ENCODE measurements around the gene TRHDE.

TRHDE gene

GRCh38 chr12:72267974-72268373 is 4.2 kb upstream of the TRHDE start:
- H3K27ac ChIP-seq, result no peak overlapping the region

GRCh38 chr12:72268386-72268785 is 3.8 kb upstream of the TRHDE start:
- DNase-seq (ENCODE audit: low spot score), result no peak
- ChIA-PET POLR2A (ENCODE audit: low non-redundant PET) (no interaction called here), CTCF (no interaction called here)
- TF ChIP-seq CTCF (conservative IDR thresholded peaks at IDR 0.05; ENCODE audit: low read depth), result no peak
- H3K27ac ChIP-seq, result no peak overlapping the region

More at GRCh38 chr12:72267974-72268373, 4.2 kb upstream of the TRHDE start:
- no peak for TF ChIP-seq CTCF (conservative IDR thresholded peaks at IDR 0.05; ENCODE audit: low read depth)
- no peak for DNase-seq (ENCODE audit: low spot score)
- ChIA-PET POLR2A (ENCODE audit: low non-redundant PET) (no interaction called here), CTCF (interaction anchor here (0.6 kb wide), 1 partner anchor 17 kb away, joined by 3 read pairs; no protein-coding TSS in a partner anchor)

- DNase-seq (ENCODE audit: low spot score), result no peak
- CTCF ChIA-PET, result no interaction called here
- POLR2A ChIA-PET (ENCODE audit: low non-redundant PET), result no interaction called here
- H3K27ac ChIP-seq, result no peak overlapping the region
- TF ChIP-seq CTCF (conservative IDR thresholded peaks at IDR 0.05; ENCODE audit: low read depth), result no peak
These were observed 2.7 kb upstream of the TRHDE start for GRCh38 chr12:72269491-72269890.

GRCh38 chr12:72270246-72270645 is 1.9 kb upstream of the TRHDE start:
- TF ChIP-seq CTCF (conservative IDR thresholded peaks at IDR 0.05; ENCODE audit: low read depth), result no peak
- ChIA-PET CTCF (no interaction called here), POLR2A (ENCODE audit: low non-redundant PET) (no interaction called here)
- H3K27ac ChIP-seq, result no peak overlapping the region
- no peak for DNase-seq (ENCODE audit: low spot score)

GRCh38 chr12:72270961-72271360 is 1.2 kb upstream of the TRHDE start:
- POLR2A ChIA-PET (ENCODE audit: low non-redundant PET), result no interaction called here
- TF ChIP-seq CTCF (conservative IDR thresholded peaks at IDR 0.05; ENCODE audit: low read depth), result no peak
- no peak for DNase-seq (ENCODE audit: low spot score)
- CTCF ChIA-PET, result no interaction called here
- no peak overlapping the region for H3K27ac ChIP-seq

GRCh38 chr12:72271451-72272090 is 599 bp upstream of the TRHDE start:
- ChIA-PET POLR2A (ENCODE audit: low non-redundant PET) (no interaction called here), CTCF (interaction anchor here (0.6 kb wide), 1 partner anchor 1465 kb away, joined by 3 read pairs; no protein-coding TSS in a partner anchor)
- H3K27ac ChIP-seq, result no peak overlapping the region
- DNase-seq (ENCODE audit: low spot score), result peak; percentile 7
- TF ChIP-seq CTCF (conservative IDR thresholded peaks at IDR 0.05; ENCODE audit: low read depth), result no peak

Measured in RWPE1 (cell line).